ENCODE data around the gene SAMD4A.
A peak's percentile ranks its signal among the peaks of the same experiment; 100 is the strongest.
"Not testable (repeated sequence)": the region's sequence is repeated elsewhere in the genome, so short reads cannot be mapped to it uniquely, and the experiment has no call there.

The SAMD4A gene

GRCh38 chr14:54784657-54785056 lies 217.7 kb downstream of the SAMD4A start:
- no peak for DNase-seq (ENCODE audit: low spot score)

DNA sequence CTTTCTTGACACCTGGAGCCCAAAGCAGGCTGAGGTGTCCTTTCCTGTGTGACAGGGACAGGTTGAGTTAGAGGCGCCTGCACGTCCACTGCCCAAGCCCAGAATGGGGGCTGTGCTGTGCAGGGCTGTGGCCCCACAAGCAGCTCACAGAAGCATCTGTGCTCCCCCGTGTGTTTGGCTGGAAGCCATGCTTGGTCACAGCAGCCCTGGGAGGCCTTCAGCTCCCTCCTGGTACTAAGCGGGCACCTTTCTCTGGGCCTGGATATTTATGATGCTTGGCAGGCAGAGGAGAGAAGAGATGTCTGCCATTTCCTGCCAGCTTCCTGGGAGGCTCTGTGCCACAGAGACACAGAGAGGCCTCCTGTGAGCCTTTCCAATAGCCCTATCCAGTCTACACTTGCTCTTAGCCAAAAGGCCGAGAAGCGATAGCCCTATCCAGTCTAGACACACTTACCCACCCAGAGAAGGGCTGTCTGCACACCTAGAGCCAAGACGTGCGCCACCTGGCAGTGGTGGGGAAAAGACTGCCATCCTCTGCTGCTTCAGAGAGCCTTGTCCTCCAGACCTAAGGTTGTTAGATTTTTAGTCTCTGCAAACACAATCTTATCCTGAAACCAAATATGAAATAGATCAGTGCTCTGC lies 218.3 kb downstream of the SAMD4A start:
- no peak for DNase-seq (ENCODE audit: low spot score)

DNA sequence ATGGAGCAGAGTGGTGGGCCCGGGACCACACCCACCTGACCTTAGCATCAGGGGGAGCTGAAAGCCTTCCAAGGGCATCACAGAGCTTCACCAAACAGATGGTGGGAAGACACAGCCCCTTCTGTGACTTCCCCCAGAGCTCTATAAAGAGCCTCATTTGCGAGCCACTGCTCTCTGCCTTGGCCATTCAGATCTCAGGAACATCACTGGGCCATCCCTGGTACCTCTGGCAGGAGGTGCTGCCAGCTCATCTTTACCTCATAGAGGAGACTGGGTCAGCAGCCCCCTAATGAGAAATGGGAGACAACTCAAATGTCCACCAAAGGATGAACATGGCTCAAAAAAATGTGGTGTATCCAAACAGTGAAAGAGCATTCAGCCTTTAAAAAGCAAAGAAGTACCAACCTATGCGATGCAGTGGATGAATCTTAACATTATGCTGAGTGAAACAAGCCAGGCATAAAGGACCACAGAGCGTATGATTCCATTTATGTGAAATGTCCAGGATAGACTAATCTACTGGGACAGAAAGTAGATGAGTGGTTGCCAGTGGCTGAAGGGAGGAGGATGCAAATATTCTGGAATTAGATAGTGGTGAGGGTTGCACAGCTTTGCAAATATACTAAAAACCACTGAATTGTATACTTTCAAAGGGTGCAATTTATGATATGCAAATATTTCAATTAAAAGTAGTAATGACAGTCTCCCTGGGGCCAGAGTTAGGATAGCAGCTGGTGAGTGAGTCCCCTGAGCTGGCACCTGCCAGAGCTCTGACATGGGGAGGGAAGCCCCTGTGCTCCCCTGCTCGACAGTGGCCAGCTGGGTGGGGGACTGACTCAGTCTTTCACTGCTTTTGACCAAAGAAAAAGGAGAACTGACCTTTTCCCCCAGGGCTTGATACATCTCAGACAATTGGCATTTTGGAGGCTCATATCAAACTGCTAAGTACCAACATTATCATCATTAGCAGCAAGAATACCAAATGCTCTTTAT lies 219.1 kb downstream of the SAMD4A start:
- no peak for DNase-seq (ENCODE audit: low spot score)

DNA sequence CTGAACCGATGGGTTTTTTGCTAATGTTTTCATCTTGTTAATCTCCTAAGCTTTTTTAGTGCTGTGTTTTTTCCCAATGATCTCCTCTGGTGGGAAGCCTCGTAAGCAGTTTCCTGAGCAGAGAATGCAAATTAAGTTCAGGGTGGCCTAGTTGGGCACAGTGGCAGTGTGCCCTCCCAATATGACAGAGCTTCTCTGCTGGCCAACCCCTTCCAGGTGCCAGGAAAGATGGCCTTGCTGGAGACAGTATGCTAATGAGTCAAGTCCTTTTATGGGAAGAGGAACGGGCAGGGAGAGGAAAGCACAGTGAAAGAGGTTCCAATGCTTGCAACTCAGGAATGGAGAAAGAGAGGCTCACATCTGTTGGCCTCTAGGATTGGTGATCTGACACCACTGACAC lies 219.9 kb downstream of the SAMD4A start:
- no peak for DNase-seq (ENCODE audit: low spot score)

- DNase-seq (ENCODE audit: low spot score), result no peak
Measured at GRCh38 chr14:54787261-54787660, 220.3 kb downstream of the SAMD4A start.

- DNase-seq (ENCODE audit: low spot score), result no peak
Measured at GRCh38 chr14:54788701-54789100, 221.8 kb downstream of the SAMD4A start.

- DNase-seq (ENCODE audit: low spot score), result no peak
Measured at GRCh38 chr14:54789166-54789565, 222.2 kb downstream of the SAMD4A start.

- no peak for DNase-seq (ENCODE audit: low spot score)
Measured at GRCh38 chr14:54789781-54790480, 223.0 kb downstream of the SAMD4A start.

DNA sequence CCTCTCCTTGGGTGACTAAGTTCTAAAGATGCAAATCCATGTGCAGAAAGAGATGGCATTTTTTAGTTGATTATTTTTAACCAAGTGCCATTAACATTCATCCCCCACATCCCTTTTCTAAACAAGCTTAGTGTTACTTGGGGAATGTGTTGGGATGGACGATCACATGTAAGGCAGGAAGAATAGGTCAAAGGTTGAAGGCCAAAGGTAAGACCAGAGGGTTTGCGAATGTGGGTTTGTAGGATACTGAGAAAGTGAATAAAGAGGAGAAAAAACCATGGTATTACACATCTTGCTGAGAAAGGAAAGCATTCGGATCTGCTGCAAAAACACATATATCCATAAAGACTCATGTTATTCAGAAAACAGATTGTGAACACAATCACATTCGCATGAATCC lies 224.1 kb downstream of the SAMD4A start:
- DNase-seq (ENCODE audit: low spot score), result no peak

DNA sequence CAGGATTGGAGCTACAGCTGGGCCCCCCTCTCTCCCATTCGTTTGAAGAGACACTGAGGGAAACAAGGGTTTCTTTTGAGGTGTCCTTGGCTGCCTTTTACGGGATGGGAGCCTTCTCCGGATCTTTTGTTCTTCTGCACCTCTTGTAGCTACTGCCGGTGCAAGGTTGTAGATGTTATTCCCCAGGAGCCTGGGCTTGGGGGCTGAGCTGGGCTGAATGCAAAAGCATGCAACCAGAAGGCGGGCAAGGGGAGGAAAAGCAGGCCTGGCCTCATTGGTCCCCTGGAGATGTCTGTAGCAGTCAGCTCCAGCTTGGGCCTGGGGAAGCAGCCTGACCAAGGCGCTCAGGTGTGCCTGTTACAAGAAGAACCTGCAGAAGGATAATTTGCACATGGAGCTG lies 225.4 kb downstream of the SAMD4A start:
- no peak for DNase-seq (ENCODE audit: low spot score)

GRCh38 chr14:54794159-54794558 lies 227.2 kb downstream of the SAMD4A start:
- no peak for DNase-seq (ENCODE audit: low spot score)

DNA sequence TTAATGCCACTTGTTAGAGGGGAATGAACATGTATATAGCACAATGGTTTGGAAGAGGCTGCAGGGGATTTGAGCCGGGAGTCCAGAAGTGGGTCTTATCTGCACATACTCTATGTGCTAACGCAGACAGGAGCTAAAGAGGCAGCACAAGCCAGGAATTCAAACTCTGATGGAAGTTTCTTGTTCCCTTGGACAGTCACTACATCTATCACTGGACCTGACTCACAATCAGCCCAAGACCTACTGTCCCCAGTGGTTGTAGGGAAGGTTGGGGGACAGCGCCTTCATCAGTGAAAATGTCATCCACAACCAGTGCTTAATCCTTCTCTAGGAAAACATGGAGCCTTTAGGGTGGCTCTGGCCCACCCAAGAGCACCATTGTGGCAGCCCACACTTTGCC lies 227.9 kb downstream of the SAMD4A start:
- no peak for DNase-seq (ENCODE audit: low spot score)

DNA sequence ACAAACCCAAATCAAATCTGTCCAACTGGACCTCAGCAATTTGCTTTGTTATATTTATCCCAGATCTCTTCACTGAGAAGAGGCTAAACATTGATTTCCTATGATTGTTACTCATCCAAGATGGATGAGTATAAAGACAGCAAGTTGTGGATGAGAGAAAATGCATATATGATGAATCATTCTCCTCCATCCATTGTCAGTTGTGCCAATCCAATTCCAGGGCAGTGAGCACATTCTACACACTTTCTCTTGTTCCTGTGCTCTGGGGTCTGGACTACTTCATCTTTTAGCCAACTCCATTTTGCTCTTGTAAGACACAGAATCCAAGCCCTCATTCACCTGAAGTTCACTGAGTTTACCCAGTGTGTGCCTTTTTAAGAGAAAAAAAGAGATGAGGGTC lies 230.0 kb downstream of the SAMD4A start:
- DNase-seq (ENCODE audit: low spot score), result no peak

DNA sequence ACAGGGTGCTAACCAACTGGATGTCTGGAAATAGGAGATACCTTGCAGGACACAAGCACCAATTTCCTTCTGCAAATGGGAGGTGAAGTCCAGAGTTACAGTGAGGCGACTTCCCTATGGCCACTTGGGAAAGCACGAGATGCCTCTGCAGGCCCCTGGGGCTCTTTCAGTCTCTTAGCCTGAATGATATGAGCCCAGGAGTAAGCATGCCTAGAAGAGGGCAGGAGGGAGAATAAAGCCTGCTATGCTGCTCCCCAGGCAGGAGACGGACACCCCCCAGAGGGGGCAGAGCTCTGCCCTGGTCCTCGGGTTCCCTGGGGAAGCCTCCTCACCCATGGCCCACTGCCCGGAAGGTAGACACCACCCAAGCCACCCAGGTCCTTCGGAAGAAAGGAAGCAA lies 230.6 kb downstream of the SAMD4A start:
- no peak for DNase-seq (ENCODE audit: low spot score)

DNA sequence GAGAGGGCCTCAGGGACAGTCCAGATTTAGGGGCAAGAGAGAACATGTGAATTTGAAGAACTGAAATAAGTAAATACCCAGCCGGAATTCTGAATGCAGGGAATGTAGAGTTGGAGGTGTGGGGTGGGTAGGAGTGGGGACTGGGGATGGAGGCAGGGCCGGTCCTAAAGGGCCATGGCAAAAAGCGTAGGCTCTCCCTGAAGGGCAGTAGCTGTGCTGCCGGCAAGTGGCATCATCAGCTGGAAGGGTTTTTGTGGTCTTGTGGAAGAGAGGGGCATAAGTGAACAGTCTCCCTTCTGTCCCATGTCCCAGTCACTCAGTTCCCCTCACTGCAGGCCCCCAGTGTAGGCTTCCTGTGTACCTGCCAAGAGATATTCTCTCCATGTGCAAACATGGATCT lies 231.1 kb downstream of the SAMD4A start:
- DNase-seq (ENCODE audit: low spot score), result no peak

DNA sequence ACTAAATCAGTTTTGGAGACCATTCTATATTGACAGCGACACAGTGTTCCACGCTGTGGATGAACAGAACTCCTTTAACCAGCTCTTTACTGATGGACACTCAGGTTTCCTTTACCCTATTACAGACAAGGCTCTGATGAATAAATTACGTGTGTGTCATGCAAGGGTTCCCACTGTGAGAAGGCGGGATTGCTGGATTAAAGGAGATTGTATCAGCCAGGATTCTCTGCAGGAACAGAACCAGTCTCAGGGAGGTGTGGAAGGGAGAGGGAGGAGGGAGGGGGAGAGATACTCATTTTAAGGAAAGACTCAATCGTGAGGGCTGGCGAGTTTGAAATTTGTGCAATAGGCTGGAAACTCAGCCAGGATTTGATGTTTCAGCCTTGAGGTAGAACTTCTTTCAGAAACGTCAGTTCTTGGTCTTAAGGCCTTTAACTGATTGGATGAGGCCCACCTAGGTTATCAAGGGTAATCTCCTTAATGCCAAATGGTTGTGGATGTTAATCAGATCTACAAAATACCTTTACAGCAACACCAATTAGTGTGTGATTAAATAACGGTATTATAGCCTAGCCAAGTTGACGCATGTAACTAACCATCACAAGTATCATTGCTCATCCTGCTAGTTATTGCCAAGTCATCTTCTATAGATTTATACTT lies 231.7 kb downstream of the SAMD4A start:
- DNase-seq (ENCODE audit: low spot score), result no peak

- not testable (repeated sequence) for DNase-seq (ENCODE audit: low spot score)
Measured at GRCh38 chr14:54801482-54801881, 234.6 kb downstream of the SAMD4A start.

GRCh38 chr14:54803396-54803795 lies 236.5 kb downstream of the SAMD4A start:
- no peak for DNase-seq (ENCODE audit: low spot score)

- peak; percentile 36 for DNase-seq (ENCODE audit: low spot score)
Measured at GRCh38 chr14:54803926-54804537, 237.1 kb downstream of the SAMD4A start.

GRCh38 chr14:54804538-54805041 lies 237.7 kb downstream of the SAMD4A start:
- peak; percentile 46 for DNase-seq (ENCODE audit: low spot score)

- no peak for DNase-seq (ENCODE audit: low spot score)
Measured at GRCh38 chr14:54805070-54805444, 238.1 kb downstream of the SAMD4A start.

All from ecto neural progenitor cell (in vitro differentiated cells).